GM12872 (cell line): Measurements from ENCODE around the gene H6PD.

Source experiments
- CTCF ChIP-seq: IDR thresholded peaks from 3 replicates; pipeline ENCODE4 v1.5.1; 2011; ENCODE audit warnings: low read depth, mild to moderate bottlenecking, low read length, moderate library complexity; ENCODE audit not compliant: insufficient read depth

H6PD gene

DNA sequence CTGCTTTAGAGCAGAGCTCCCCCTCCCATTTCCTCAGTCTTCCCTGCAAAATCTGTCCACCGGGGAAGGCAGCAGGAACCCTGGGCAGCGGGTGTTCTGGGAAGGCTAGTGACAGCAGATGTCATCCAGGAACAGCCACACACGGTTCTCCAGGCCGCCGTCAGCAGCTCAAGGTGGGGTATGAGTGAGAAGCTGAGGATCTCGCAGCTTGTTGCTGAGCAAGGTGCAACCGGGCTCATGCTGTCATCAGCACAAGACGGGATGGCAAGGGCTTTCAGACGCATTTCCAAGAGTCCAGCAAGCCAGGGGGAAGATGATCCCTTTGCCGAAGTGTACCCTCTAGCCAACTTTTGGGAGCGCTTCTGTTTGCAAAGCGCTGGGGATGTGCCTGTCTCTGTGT is 35.1 kb downstream of the H6PD start:
- no peak for TF ChIP-seq CTCF

- TF ChIP-seq CTCF: no peak
Observed at GRCh38 chr1:9270290-9270883, 35.8 kb downstream of the H6PD start.

DNA sequence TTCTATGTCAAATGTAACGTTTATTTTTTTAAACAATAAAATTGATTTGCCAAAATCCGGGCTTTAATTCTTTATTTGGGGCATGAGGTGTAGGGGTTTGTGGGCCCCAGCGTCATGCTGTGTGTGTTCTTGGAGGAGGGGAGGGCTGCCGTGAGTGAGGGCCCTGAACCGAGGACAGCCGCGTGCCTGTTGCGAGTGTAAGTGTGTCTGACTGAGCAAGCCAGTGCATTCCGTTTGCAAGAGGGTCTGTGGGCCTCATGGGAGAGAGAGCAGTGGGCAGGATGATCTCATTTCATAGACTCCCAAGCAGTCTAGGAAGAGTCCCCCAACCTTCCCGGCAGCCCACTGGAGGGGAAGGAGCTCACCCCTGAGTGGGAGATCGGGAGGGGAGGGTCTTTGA is 36.7 kb downstream of the H6PD start:
- no peak for TF ChIP-seq CTCF

- TF ChIP-seq CTCF: no peak
Observed at GRCh38 chr1:9271861-9272595, 37.5 kb downstream of the H6PD start.

- no peak for TF ChIP-seq CTCF
Observed at GRCh38 chr1:9273177-9273576, 38.6 kb downstream of the H6PD start.

DNA sequence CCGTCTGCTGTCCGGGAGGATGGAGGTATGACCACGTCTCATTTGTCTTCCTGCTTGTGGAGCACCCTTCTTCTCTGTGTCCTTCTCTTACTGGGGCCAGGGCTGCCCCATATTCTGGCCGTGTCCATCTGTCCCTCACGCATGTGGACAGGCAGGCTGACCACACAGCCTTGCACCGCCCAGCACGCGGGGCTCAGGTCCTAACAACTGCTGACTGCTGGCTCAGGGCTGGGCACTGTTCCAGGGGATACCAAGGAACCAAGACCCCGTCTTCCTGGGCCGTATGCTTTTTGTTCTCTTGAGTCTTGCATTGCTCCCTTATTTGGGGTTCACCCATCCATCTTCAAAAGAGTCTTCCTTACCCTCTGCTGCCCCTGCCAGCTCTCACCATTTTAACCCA is 40.6 kb downstream of the H6PD start:
- no peak for TF ChIP-seq CTCF

GRCh38 chr1:9275567-9276034 is 41.0 kb downstream of the H6PD start:
- TF ChIP-seq CTCF: no peak
